Activated T-helper 1 cell treated with Interleukin-2 at 50 U/mL for 16 hours (primary cell): Measurements from ENCODE around the gene MPIG6B.

Source experiments
- DNase-seq: peaks from one replicate; pipeline ENCODE4 v3.0.0-alpha.2; 2020; ENCODE audit warnings: low read depth

MPIG6B gene

GRCh38 chr6:31723245-31723979, at the start of gene MPIG6B:
Gene MPIG6B, plus strand, starts transcription at chr6:31723373. Its CDS starts 11 bp downstream, at chr6:31723384.
- no peak for DNase-seq

- DNase-seq, result no peak
These were observed 46.8 kb upstream of the MPIG6B start for GRCh38 chr6:31676322-31676903.

- DNase-seq, result no peak
These were observed 46.3 kb upstream of the MPIG6B start for GRCh38 chr6:31676904-31677303.

- no peak for DNase-seq
These were observed 45.2 kb upstream of the MPIG6B start for GRCh38 chr6:31677955-31678354.

- DNase-seq, result peak; percentile 38
These were observed 42.7 kb upstream of the MPIG6B start, which contains the start of gene LY6G5C for GRCh38 chr6:31680226-31681134. Gene LY6G5C, minus strand, starts transcription at chr6:31681067. Its CDS starts 694 bp downstream, at chr6:31680373.

- peak; percentile 31 for DNase-seq
These were observed 42.0 kb upstream of the MPIG6B start for GRCh38 chr6:31681135-31681671.

- DNase-seq, result no peak
These were observed 39.6 kb upstream of the MPIG6B start for GRCh38 chr6:31683591-31683990.

- DNase-seq, result no peak
These were observed 36.7 kb upstream of the MPIG6B start for GRCh38 chr6:31686483-31686882.

GRCh38 chr6:31687321-31687720, 35.9 kb upstream of the MPIG6B start:
- DNase-seq, result no peak

GRCh38 chr6:31687860-31688693, 35.1 kb upstream of the MPIG6B start:
- DNase-seq, result no peak

GRCh38 chr6:31689249-31690110, 33.7 kb upstream of the MPIG6B start:
- no peak for DNase-seq

- DNase-seq, result no peak
These were observed 32.7 kb upstream of the MPIG6B start for GRCh38 chr6:31690231-31691077.

- DNase-seq, result no peak
These were observed 32.1 kb upstream of the MPIG6B start for GRCh38 chr6:31691078-31691463.

- DNase-seq, result no peak
These were observed 31.5 kb upstream of the MPIG6B start for GRCh38 chr6:31691564-31692108.

GRCh38 chr6:31692353-31692752, 30.8 kb upstream of the MPIG6B start:
- DNase-seq, result no peak

- DNase-seq, result no peak
These were observed 30.3 kb upstream of the MPIG6B start for GRCh38 chr6:31692886-31693285.

GRCh38 chr6:31693535-31693934, 29.6 kb upstream of the MPIG6B start:
- DNase-seq, result no peak

GRCh38 chr6:31697555-31697954, 25.6 kb upstream of the MPIG6B start:
- no peak for DNase-seq

- no peak for DNase-seq
These were observed 22.3 kb upstream of the MPIG6B start for GRCh38 chr6:31700740-31701401.
